DND-41 (cell line): ENCODE results near the gene DRC7.
A peak's percentile ranks its signal among the peaks of the same experiment; 100 is the strongest.

Source experiments
- ATAC-seq: fragments of 200-7000 bp; cut with Tn5 transposase; 3 replicates; pipeline ENCODE4 v1.9.1; 2021; ENCODE audit warnings: low read depth; ENCODE audit not compliant: insufficient read depth
- DNase-seq: peaks from one replicate; pipeline ENCODE4 v3.0.0-alpha.2; 2020
- H2AFZ ChIP-seq: 2 replicates; pipeline ENCODE4 v1.6.0; 2012; ENCODE audit warnings: low read depth, low read length
- H3K27ac ChIP-seq: 2 replicates; pipeline ENCODE4 v1.5.1; 2012; ENCODE audit warnings: low read length, inconsistent platforms
- H3K27me3 ChIP-seq: fragments of 200-600 bp; sonication (generic); 2 replicates; pipeline ENCODE4 v1.6.0; 2012; ENCODE audit warnings: low read length, mild to moderate bottlenecking, inconsistent platforms; ENCODE audit not compliant: insufficient read depth, poor library complexity
- H3K36me3 ChIP-seq: 2 replicates; pipeline ENCODE4 v1.5.1; 2012; ENCODE audit warnings: low read length, inconsistent platforms; ENCODE audit not compliant: insufficient read depth
- H3K4me1 ChIP-seq: 2 replicates; pipeline ENCODE4 v1.5.1; 2012; ENCODE audit warnings: mild to moderate bottlenecking, low read length; ENCODE audit not compliant: insufficient read depth
- H3K4me2 ChIP-seq: 2 replicates; pipeline ENCODE4 v1.6.0; 2012; ENCODE audit warnings: mild to moderate bottlenecking, moderate library complexity, low read length, inconsistent platforms; ENCODE audit not compliant: insufficient read depth
- H3K4me3 ChIP-seq, 2 experiments: fragments of 200-600 bp in 1 of 2; shearing (Covaris generic) in 1 of 2; 2 replicates each; pipeline ENCODE4 v1.5.1; 2012 to 2016; ENCODE audit warnings: inconsistent platforms in 2 of 2, low read length in 2 of 2, mild to moderate bottlenecking in 2 of 2, low read depth in 1 of 2, moderate library complexity in 1 of 2
- H3K79me2 ChIP-seq: 2 replicates; pipeline ENCODE4 v1.6.0; 2012; ENCODE audit warnings: low read length, inconsistent platforms; ENCODE audit not compliant: insufficient read depth
- H3K9ac ChIP-seq: 2 replicates; pipeline ENCODE4 v1.6.0; 2012; ENCODE audit warnings: low read depth, mild to moderate bottlenecking, inconsistent platforms, low read length, moderate library complexity
- H3K9me3 ChIP-seq: 2 replicates; pipeline ENCODE4 v1.5.1; 2012; ENCODE audit warnings: low read length, moderate library complexity, mild to moderate bottlenecking, inconsistent platforms; ENCODE audit not compliant: insufficient read depth, severe bottlenecking
- H4K20me1 ChIP-seq: 2 replicates; pipeline ENCODE4 v1.6.0; 2012; ENCODE audit warnings: low read length; ENCODE audit not compliant: insufficient read depth
- CTCF ChIP-seq: IDR thresholded peaks from 2 replicates; pipeline ENCODE4 v1.5.1; 2012; ENCODE audit warnings: borderline replicate concordance, low read length, moderate library complexity, mild to moderate bottlenecking; ENCODE audit not compliant: poor library complexity, severe bottlenecking; ENCODE audit errors: extremely low read depth
- EZH2 ChIP-seq: IDR thresholded peaks from 3 replicates; pipeline ENCODE4 v1.6.1; 2012; ENCODE audit warnings: borderline replicate concordance, low read depth, mild to moderate bottlenecking, moderate library complexity, low read length, inconsistent platforms; ENCODE audit not compliant: severe bottlenecking

Gene DRC7

GRCh38 chr16:57648581-57649442 lies 45.8 kb upstream of the DRC7 start:
- Histone ChIP-seq H2AFZ (peak overlapping the region; percentile 28; the same call in 1 of the 2 replicates), H3K4me1 (peaks cover 44% of the 10 kb centered on the region), H3K27me3 (no peaks in the 10 kb centered on the region), H3K36me3 (no peaks in the 10 kb centered on the region), H3K9ac (no peak overlapping the region), H4K20me1 (no peaks in the 10 kb centered on the region), H3K4me3 (no peak overlapping the region), H3K9me3 (no peaks in the 10 kb centered on the region), H3K27ac (peak overlapping the region; percentile 55), H3K4me2 (no peak overlapping the region), H3K79me2 (no peaks in the 10 kb centered on the region)
- peak; percentile 70 for ATAC-seq
- TF ChIP-seq CTCF = peak; percentile 100
- TF ChIP-seq EZH2 = no peak
- peak; percentile 88 for DNase-seq

GRCh38 chr16:57649443-57649751 lies 45.2 kb upstream of the DRC7 start:
- no peak overlapping the region for H3K9ac ChIP-seq
- H3K4me2 ChIP-seq = no peak overlapping the region
- no peaks in the 10 kb centered on the region for H3K27me3 ChIP-seq
- TF ChIP-seq CTCF (no peak), EZH2 (no peak)
- H3K79me2 ChIP-seq = no peaks in the 10 kb centered on the region
- no peaks in the 10 kb centered on the region for H4K20me1 ChIP-seq
- H3K9me3 ChIP-seq = no peaks in the 10 kb centered on the region
- no peak overlapping the region for H3K27ac ChIP-seq
- no peak overlapping the region for H3K4me3 ChIP-seq
- no peak for DNase-seq
- H3K36me3 ChIP-seq = no peaks in the 10 kb centered on the region
- peaks cover 38% of the 10 kb centered on the region for H3K4me1 ChIP-seq
- ATAC-seq = no peak; the same call in 2 of the 3 replicates
- H2AFZ ChIP-seq = peak overlapping the region; percentile 28; the same call in 1 of the 2 replicates

- Histone ChIP-seq H3K36me3 (no peaks in the 10 kb centered on the region), H3K4me3 (no peak overlapping the region), H3K4me2 (no peak overlapping the region), H3K4me1 (peaks cover 34% of the 10 kb centered on the region), H3K9ac (no peak overlapping the region), H4K20me1 (no peaks in the 10 kb centered on the region), H3K27me3 (no peaks in the 10 kb centered on the region), H3K27ac (no peak overlapping the region), H2AFZ (no peak overlapping the region), H3K9me3 (no peaks in the 10 kb centered on the region), H3K79me2 (no peaks in the 10 kb centered on the region)
- TF ChIP-seq EZH2 (no peak), CTCF (no peak)
- ATAC-seq = no peak
- no peak for DNase-seq
Observed at GRCh38 chr16:57649846-57650245, 44.8 kb upstream of the DRC7 start.
